SK-N-SH (cell line): ENCODE data around the gene GNAT2. TPM values are rescaled to one million over a fixed set of nuclear protein-coding genes. Genes with fewer than 3 reads are reported as not detected.

Experiments used
- CTCF ChIA-PET: fragments of 300-600, 350-600 bp; formaldehyde crosslinking; extraction: SDS; loops from one replicate; lab custom pipeline; 2021; lab: Yijun Ruan, JAX
- POLR2A ChIA-PET: fragments of 350-600 bp; sonication (Branson Sonifier 250); formaldehyde crosslinking; extraction: SDS; loops from one replicate; lab custom pipeline; 2020; ENCODE audit warnings: antibody characterized with exemption, inconsistent platforms; lab: Yijun Ruan, JAX
- DNase-seq: peaks from one replicate; pipeline ENCODE4 v3.0.0; 2012
- H2AFZ ChIP-seq: fragments of 200-600 bp; sonication (generic); 2 replicates; pipeline ENCODE4 v1.8.1; 2016; ENCODE audit warnings: antibody characterized with exemption, mild to moderate bottlenecking, low read depth
- H3F3A ChIP-seq: fragments of 200-600 bp; sonication (generic); replicated peaks from 2 replicates; pipeline ENCODE3; 2016; ENCODE audit warnings: antibody characterized with exemption, mild to moderate bottlenecking; ENCODE audit not compliant: insufficient read depth
- H3K27ac ChIP-seq, 2 experiments: fragments of 200-500 bp in 1 of 2; fragments of 200-600 bp in 1 of 2; sonication (Bioruptor generic) in 1 of 2; sonication (generic), shearing (Covaris generic) in 1 of 2; 2 replicates each; pipeline versions ENCODE4 v1.5.1 to v1.6.1; 2014 to 2016; ENCODE audit warnings: low read depth in 2 of 2, inconsistent platforms in 1 of 2, low read length in 1 of 2, mild to moderate bottlenecking in 1 of 2, mixed read lengths in 1 of 2
- H3K27me3 ChIP-seq: fragments of 200-600 bp; sonication (generic), shearing (Covaris generic); 2 replicates; pipeline ENCODE4 v1.6.1; 2016; ENCODE audit warnings: mixed run types; ENCODE audit not compliant: insufficient read depth
- H3K36me3 ChIP-seq, 2 experiments: fragments of 200-500 bp in 1 of 2; fragments of 200-600 bp in 1 of 2; sonication (Bioruptor generic) in 1 of 2; sonication (generic) in 1 of 2; replicated peaks in 1 of 2; 2 replicates each; pipeline versions ENCODE3 to v1.5.1; 2014 to 2016; ENCODE audit warnings: low read length in 1 of 2, mild to moderate bottlenecking in 1 of 2; ENCODE audit not compliant: insufficient read depth in 2 of 2, control insufficient read depth in 1 of 2
- H3K4me1 ChIP-seq, 2 experiments: fragments of 200-500 bp in 1 of 2; fragments of 200-600 bp in 1 of 2; sonication (Bioruptor generic) in 1 of 2; sonication (generic), shearing (Covaris generic) in 1 of 2; 2 replicates each; pipeline versions ENCODE4 v1.5.1 to v1.6.1; 2014 to 2016; ENCODE audit warnings: low read depth in 1 of 2, low read length in 1 of 2, mixed run types in 1 of 2; ENCODE audit not compliant: insufficient read depth in 2 of 2, control insufficient read depth in 1 of 2
- H3K4me2 ChIP-seq: fragments of 200-600 bp; sonication (generic), shearing (Covaris generic); 2 replicates; pipeline ENCODE4 v1.6.1; 2017; ENCODE audit warnings: mixed run types
- H3K4me3 ChIP-seq, 2 experiments: fragments of 200-500 bp in 1 of 2; fragments of 200-600 bp in 1 of 2; sonication (Bioruptor generic) in 1 of 2; sonication (generic), shearing (Covaris generic) in 1 of 2; 2 replicates each; pipeline versions ENCODE4 v1.5.1 to v1.8.1; 2014 to 2016; ENCODE audit warnings: low read depth in 2 of 2, inconsistent platforms in 1 of 2, low read length in 1 of 2, mild to moderate bottlenecking in 1 of 2, mixed read lengths in 1 of 2, moderate library complexity in 1 of 2
- H3K79me2 ChIP-seq: fragments of 200-600 bp; sonication (generic); 2 replicates; pipeline ENCODE4 v1.8.1; 2017; ENCODE audit warnings: mild to moderate bottlenecking; ENCODE audit not compliant: insufficient read depth
- H3K9ac ChIP-seq: fragments of 200-600 bp; sonication (generic); 2 replicates; pipeline ENCODE4 v1.6.1; 2017; ENCODE audit warnings: mixed run types
- H3K9me2 ChIP-seq: fragments of 200-600 bp; sonication (generic); 2 replicates; pipeline ENCODE4 v1.6.1; 2017; ENCODE audit warnings: mixed run types
- H3K9me3 ChIP-seq: fragments of 200-600 bp; sonication (generic); 2 replicates; pipeline ENCODE4 v1.6.1; 2017; ENCODE audit warnings: mixed run types, mild to moderate bottlenecking, moderate library complexity
- H4K20me1 ChIP-seq: fragments of 200-600 bp; sonication (generic); 2 replicates; pipeline ENCODE4 v1.6.1; 2017; ENCODE audit warnings: mild to moderate bottlenecking, mixed run types; ENCODE audit not compliant: insufficient read depth
- FOSL2 ChIP-seq: IDR thresholded peaks from 2 replicates; pipeline ENCODE4 v1.4.0; 2012; ENCODE audit warnings: low read depth, mild to moderate bottlenecking, moderate library complexity, borderline replicate concordance
- GATA2 ChIP-seq: sonication (generic); formaldehyde crosslinking; IDR thresholded peaks from 2 replicates; pipeline ENCODE4 v1.5.0; 2020; ENCODE audit warnings: mild to moderate bottlenecking, missing genetic modification reagents
- JUND ChIP-seq: IDR thresholded peaks from 2 replicates; pipeline ENCODE4 v1.4.0; 2012
- MEF2A ChIP-seq: IDR thresholded peaks from 2 replicates; pipeline ENCODE4 v1.4.0; 2012; ENCODE audit warnings: low read depth, borderline replicate concordance
- NRF1 ChIP-seq: IDR thresholded peaks from 2 replicates; pipeline ENCODE4 v1.6.1; 2012; ENCODE audit warnings: low read depth, mild to moderate bottlenecking, low read length
- POLR2AphosphoS5 ChIP-seq: IDR thresholded peaks from 2 replicates; pipeline ENCODE4 v1.6.1; 2012; ENCODE audit warnings: low read depth, low read length
- RFX5 ChIP-seq: IDR thresholded peaks from 2 replicates; pipeline ENCODE4 v1.6.1; 2012; ENCODE audit warnings: mild to moderate bottlenecking, improper control_type of control experiment, low read length
- SIN3A ChIP-seq: IDR thresholded peaks from 2 replicates; pipeline ENCODE4 v1.6.1; 2012; ENCODE audit warnings: low read depth, mild to moderate bottlenecking, low read length, moderate library complexity, borderline replicate concordance
- TAF1 ChIP-seq: IDR thresholded peaks from 2 replicates; pipeline ENCODE4 v1.6.1; 2012; ENCODE audit warnings: low read depth, mild to moderate bottlenecking, low read length, moderate library complexity, borderline replicate concordance
- TCF12 ChIP-seq: IDR thresholded peaks from 2 replicates; pipeline ENCODE4 v1.4.0; 2012
- YY1 ChIP-seq: IDR thresholded peaks from 2 replicates; pipeline ENCODE4 v1.4.0; 2012; ENCODE audit warnings: low read depth, mild to moderate bottlenecking
- WGBS: methylation state at CpG from one replicate; pipeline ENCODE4 v1.1.6; 2017; ENCODE audit warnings: low lambda C conversion rate; 5-methylcytosine and 5-hydroxymethylcytosine counted together
- polyA plus RNA-seq, 3 experiments: library from polyadenylated mRNA; depleted of rRNA; stranded (reverse); fragments of >200 nt; gene quantifications; 2 replicates each; pipeline ENCODE4 v1.2.3, GENCODE V29; 2012

GNAT2 gene
- polyA plus RNA-seq, 1 of the 3 experiments (the other 2 are of a cell fraction) = 0.16 TPM

GRCh38 chr1:109618661-109619575, 498 bp downstream of the GNAT2 start:
- H3K9ac ChIP-seq = peak overlapping the region; percentile 99
- H3K36me3 ChIP-seq = no peaks in the 10 kb centered on the region
- 45% methylated on average over 9 of the region's 9 CpGs for WGBS
- POLR2A ChIA-PET = interaction anchor here (2.3 kb wide), 1 partner anchor 70 kb away, joined by 22 read pairs; the partner anchor contains the start of gene GNAI3
- peaks cover 44% of the 10 kb centered on the region for H3K79me2 ChIP-seq
- H3K27ac ChIP-seq = peak overlapping the region; percentile 97 to 98
- CTCF ChIA-PET = interaction anchor here (1.1 to 2.8 kb wide), 8 partner anchors 12 to 87 kb away, joined by 3 to 23 read pairs (median 7); no protein-coding TSS in a partner anchor
- TF ChIP-seq YY1 (no peak), POLR2AphosphoS5 (no peak), RFX5 (no peak), SIN3A (no peak), GATA2 (CRISPR knock-in tag) (no peak)
- peaks cover 29% of the 10 kb centered on the region for H4K20me1 ChIP-seq
- DNase-seq = no peak
- peak overlapping the region; percentile 71 for H2AFZ ChIP-seq
- no peaks in the 10 kb centered on the region for H3K9me3 ChIP-seq
- H3K4me2 ChIP-seq = peak overlapping the region; percentile 97
- no peaks in the 10 kb centered on the region for H3K27me3 ChIP-seq
- H3F3A ChIP-seq = peaks cover 14% of the 10 kb centered on the region
- peaks cover 28 to 49% of the 10 kb centered on the region in 2 experiments; a peak in 3 of 4 replicates for H3K4me1 ChIP-seq
- no peaks in the 10 kb centered on the region for H3K9me2 ChIP-seq
- H3K4me3 ChIP-seq = peak overlapping the region; percentile 85 to 98

GRCh38 chr1:109617291-109617801, 2.1 kb downstream of the GNAT2 start:
- Histone ChIP-seq H3F3A (peaks cover 14% of the 10 kb centered on the region), H3K27ac (peak overlapping the region; percentile 22 to 98), H3K9ac (peak overlapping the region; percentile 41), H3K36me3 (no peaks in the 10 kb centered on the region), H2AFZ (peak overlapping the region; percentile 43; the same call in 1 of the 2 replicates), H4K20me1 (peaks cover 13% of the 10 kb centered on the region), H3K4me2 (0 out of 2 replicates have a peak overlapping the region, but pooled peaks have one; percentile 14), H3K9me2 (no peaks in the 10 kb centered on the region), H3K4me3 (no peak overlapping the region), H3K27me3 (no peaks in the 10 kb centered on the region), H3K9me3 (no peaks in the 10 kb centered on the region), H3K79me2 (peaks cover 29% of the 10 kb centered on the region), H3K4me1 (peaks cover 28 to 33% of the 10 kb centered on the region in 2 experiments; a peak in 3 of 4 replicates)
- DNase-seq = peak; percentile 6
- TF ChIP-seq TCF12 = 0 out of 2 replicates have a peak, but pooled peaks have one; percentile 10
- no peak for TF ChIP-seq NRF1
- peak; percentile 72 for TF ChIP-seq FOSL2
- no peak for TF ChIP-seq MEF2A
- no peak for TF ChIP-seq TAF1
- TF ChIP-seq JUND = peak; percentile 61; the same call in 1 of the 2 replicates
- CTCF ChIA-PET = interaction anchor here (1.1 to 2.0 kb wide), 4 partner anchors 23 to 85 kb away, joined by 3 to 12 read pairs (median 4); no protein-coding TSS in a partner anchor
- 41% methylated on average over 3 of the region's 3 CpGs for WGBS
- POLR2A ChIA-PET = no interaction called here
